WI38 (cell line): ENCODE results near the gene ARV1.
"Not testable (repeated sequence)": the region's sequence is repeated elsewhere in the genome, so short reads cannot be mapped to it uniquely, and the experiment has no call there.

Experiments used
- H3K4me3 ChIP-seq: 2 replicates; pipeline ENCODE4 v1.5.1; 2011; ENCODE audit warnings: low read depth, mild to moderate bottlenecking, control low read depth, low read length
- TF ChIP-seq, protein P1 (sequence below): IDR thresholded peaks from 2 replicates; pipeline ENCODE4 v1.5.1; 2012; ENCODE audit warnings: low read depth, mild to moderate bottlenecking, control low read depth, low read length

Gene ARV1

GRCh38 chr1:231001892-231002291 lies 23.0 kb downstream of the ARV1 start:
- TF ChIP-seq, protein P1, sequence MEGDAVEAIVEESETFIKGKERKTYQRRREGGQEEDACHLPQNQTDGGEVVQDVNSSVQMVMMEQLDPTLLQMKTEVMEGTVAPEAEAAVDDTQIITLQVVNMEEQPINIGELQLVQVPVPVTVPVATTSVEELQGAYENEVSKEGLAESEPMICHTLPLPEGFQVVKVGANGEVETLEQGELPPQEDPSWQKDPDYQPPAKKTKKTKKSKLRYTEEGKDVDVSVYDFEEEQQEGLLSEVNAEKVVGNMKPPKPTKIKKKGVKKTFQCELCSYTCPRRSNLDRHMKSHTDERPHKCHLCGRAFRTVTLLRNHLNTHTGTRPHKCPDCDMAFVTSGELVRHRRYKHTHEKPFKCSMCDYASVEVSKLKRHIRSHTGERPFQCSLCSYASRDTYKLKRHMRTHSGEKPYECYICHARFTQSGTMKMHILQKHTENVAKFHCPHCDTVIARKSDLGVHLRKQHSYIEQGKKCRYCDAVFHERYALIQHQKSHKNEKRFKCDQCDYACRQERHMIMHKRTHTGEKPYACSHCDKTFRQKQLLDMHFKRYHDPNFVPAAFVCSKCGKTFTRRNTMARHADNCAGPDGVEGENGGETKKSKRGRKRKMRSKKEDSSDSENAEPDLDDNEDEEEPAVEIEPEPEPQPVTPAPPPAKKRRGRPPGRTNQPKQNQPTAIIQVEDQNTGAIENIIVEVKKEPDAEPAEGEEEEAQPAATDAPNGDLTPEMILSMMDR: no peak
- H3K4me3 ChIP-seq: no peak overlapping the region

GRCh38 chr1:231007535-231007934 lies 28.6 kb downstream of the ARV1 start:
- H3K4me3 ChIP-seq: not testable (repeated sequence)

DNA sequence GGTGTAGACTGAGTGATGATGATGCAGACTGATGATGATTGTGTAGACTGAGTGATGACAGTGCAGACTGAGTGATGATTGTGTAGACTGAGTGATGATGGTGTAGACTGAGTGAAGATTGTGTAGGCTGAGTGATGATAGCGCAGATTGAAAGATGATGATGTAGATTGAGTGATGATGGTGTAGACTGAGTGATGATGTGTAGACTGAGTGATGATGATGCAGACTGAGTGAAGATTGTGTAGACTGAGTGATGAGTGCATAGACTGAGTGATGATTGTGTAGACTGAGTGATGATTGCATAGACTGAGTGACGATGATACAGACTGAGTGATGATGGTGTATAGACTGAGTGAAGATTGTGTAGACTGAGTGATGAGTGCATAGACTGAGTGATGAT lies 32.5 kb downstream of the ARV1 start:
- no peak overlapping the region for H3K4me3 ChIP-seq
- TF ChIP-seq, protein P1: no peak

GRCh38 chr1:231011963-231012362 lies 33.1 kb downstream of the ARV1 start:
- H3K4me3 ChIP-seq: no peak overlapping the region
- TF ChIP-seq, protein P1: no peak

- TF ChIP-seq, protein P1: no peak
- H3K4me3 ChIP-seq: no peak overlapping the region
Measured at GRCh38 chr1:231013391-231014015, 34.6 kb downstream of the ARV1 start.

DNA sequence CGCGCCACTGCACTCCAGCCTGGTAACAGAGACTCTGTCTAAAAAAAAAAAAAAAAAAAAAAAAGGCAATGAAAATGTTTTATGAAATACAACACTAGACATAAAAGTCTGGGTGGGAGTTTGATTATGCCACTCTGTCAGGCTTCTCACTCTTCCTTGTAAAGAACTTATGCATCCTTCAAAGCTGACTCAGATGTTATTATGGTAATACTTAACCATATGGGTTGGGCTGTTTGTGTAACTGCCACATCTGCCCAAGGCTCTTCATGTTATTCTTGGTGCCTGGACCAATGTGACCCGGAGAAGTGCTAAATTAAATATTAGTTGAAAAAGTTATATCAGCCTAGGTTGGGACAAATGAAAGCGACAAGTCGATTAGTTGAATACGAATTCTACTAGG lies 37.3 kb downstream of the ARV1 start:
- TF ChIP-seq, protein P1: no peak

DNA sequence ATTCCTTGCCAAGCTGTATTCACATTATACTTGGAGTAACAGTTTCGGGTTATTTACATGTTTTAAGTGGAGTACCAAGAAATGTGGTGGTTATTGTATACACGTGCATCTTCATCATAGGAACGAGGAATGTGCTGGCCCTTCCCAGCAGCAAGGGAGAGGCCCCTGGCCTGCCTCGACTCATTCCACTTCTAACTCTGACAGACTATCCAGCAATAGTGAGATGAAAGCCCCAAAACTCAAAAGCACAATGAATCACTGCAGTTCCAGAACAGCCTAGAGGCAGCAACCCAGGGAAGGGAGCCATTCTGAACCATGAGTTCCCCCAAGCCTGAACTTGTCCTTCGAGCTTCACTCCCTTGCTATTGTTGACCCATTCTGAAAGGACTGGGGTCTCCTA lies 38.1 kb downstream of the ARV1 start:
- TF ChIP-seq, protein P1: no peak
- H3K4me3 ChIP-seq: no peak overlapping the region

More for the DNA sequence above, 37.3 kb downstream of the ARV1 start:
- no peak overlapping the region for H3K4me3 ChIP-seq

- H3K4me3 ChIP-seq: no peak overlapping the region
- TF ChIP-seq, protein P1: no peak
Measured at GRCh38 chr1:231019711-231020110, 40.8 kb downstream of the ARV1 start.
